GM19455 (cell line): ENCODE data around the gene RIPOR2.
A peak's percentile ranks its signal among the peaks of the same experiment; 100 is the strongest.
"Not testable (repeated sequence)": the region's sequence is repeated elsewhere in the genome, so short reads cannot be mapped to it uniquely, and the experiment has no call there.

ENCODE experiments used
- ATAC-seq: cut with Tn5 transposase; IDR thresholded peaks from one replicate; pipeline ENCODE4 v1.9.1; 2021; ENCODE audit not compliant: unreplicated experiment

The RIPOR2 gene

DNA sequence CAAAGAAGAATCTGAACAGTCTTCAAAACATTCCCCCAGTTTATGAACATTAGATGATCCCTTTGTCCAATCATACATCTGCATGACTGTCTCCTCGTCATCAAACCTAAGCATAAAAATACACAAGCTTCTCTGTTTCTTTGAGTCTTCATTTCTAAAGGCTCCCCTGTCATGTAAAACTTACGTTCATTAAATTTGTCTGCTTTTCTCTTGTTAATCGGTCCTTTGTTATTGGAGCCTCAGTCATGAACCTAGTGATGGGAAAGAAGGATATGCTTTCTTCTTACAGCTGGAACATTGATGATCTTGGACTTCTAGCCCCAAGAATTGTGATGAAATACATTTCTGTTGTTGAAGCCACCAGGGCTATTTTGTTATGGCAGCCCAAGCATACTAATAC is 18.0 kb upstream of the RIPOR2 start:
- ATAC-seq, result no peak

DNA sequence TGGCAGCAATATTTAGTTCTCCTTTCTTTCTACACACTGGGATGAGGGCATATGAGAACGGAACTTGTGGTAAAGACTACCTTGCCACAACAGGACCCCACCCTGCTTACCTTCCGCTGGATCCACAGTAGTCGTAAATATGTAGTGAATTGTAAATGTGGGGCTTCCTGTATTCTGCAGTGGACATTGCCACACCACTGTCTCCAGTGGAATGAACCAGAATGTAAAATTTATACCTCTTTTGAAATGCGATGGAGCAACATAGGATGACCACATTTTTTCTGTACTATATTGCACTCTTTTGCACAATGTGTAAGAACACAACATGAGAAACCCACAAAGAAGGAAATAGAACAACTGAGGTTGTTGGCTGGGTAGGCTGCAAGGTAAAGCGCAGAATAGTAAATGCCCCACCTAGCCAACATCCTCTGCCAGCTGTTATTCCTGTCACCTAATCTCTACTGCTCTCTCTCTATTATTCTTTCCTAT is 16.1 kb upstream of the RIPOR2 start:
- no peak for ATAC-seq

DNA sequence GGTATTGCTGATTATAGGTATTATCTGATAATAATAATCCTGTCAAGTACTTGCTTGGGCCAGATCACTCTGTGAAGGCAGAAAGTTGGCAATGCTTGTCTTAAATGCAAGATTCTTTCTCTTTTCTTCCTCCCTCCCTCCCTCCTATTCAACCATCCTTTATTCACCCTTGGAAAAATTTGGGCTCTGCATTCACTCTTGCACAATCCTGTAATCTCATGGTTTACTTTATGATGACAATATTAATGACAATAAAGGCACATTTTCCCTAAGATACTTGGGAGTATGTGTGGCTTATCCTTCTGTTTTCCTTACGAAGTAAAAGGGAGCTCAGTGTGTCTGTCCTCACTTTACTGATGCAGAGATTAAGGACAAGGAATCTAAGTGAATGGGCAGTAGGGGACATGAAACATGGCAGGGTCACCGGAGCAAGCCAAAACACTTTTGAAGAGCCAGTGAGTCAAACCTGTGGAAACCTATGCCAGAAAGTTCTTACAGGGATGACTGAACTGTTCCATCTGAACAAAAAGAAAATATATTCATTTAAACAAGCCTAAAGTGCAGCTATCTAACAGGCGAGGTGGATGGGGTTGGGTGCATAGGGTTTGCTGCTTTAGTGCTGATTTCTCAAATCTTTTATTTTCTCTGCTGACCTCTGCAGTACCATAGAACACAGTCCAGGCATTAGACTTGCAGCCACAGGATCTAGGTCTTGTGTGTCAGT is 14.6 kb upstream of the RIPOR2 start:
- no peak for ATAC-seq

DNA sequence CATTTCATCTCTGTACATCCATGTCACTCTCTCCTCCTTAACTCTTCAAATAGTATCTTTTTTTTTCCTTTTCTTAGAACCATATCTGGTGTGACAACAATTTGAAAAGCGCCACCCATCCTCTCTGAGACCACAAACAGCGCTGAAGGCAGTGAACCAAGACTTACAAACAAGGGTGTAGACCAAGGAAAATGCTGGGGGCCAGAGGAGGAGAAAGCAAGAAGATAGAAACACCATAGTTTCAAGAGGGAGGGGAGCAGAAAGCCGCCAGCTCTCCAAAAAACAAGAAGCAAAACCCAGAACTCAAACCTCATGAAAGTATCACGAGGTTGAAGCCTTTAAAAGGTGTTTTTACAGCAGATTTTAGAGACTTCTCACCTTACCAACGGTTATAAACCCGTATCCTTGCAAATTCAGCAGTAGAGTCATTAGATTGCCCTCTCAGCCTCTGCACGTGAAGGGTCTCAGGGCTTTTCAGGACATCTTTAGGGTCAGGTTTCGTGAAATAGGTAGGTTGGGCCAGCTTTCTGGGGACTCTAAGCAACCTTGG is 13.3 kb upstream of the RIPOR2 start:
- peak; percentile 94 for ATAC-seq

DNA sequence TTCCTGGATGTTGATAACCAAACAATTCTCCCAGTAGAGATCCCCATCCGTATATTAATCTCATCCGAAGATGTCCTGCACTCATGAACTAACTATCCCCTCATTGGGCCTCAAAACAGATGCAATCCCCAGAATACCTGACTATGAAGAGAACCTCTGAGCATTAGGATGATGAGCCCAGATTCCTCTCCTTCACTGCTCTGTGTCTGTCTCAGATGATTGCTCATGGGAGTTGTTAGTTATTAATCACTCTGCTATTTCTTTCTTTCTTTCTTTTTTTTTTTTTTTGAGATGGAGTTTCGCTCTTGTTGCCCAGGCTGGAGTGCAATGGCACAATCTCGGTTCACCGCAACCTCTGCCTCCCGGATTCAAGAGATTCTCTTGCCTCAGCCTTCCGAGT is 12.5 kb upstream of the RIPOR2 start:
- not testable (repeated sequence) for ATAC-seq

DNA sequence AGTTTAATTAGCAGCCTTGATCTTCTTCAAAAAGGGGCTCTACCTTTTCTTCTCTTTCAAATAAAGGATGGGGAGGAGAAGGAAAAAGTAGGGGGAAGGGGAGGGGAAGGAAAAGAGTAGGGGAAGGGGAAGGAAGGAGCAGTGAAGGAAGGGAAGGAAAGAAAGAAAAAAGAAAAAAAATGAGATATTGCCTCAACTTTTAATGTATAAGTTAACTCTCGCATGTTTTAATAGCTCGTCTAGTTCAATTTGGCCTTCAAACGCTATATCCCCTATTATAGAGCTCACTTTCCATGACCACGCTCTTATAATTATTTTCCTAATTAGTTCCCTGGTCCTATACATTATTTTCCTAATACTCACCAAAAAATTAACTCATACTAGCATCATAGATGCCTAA is 11.9 kb upstream of the RIPOR2 start:
- ATAC-seq, result no peak

DNA sequence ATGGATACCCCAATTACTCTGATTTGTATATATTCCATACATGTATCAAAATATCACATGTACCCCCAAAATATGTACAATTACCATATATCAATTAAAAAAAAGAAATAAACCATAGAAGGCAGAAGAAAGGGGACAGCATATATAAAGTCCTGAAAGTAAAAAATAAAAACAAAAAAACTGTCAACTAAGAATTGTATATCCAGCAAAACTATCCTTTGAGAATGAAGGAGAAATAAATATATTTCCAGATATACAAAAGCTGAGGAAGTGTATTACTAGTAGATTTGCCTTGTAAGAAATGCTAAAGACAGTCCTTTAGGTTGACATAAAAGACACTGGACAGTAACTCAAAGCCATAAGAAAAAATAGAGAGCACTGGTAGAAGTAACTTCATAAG is 9.3 kb upstream of the RIPOR2 start:
- no peak for ATAC-seq

DNA sequence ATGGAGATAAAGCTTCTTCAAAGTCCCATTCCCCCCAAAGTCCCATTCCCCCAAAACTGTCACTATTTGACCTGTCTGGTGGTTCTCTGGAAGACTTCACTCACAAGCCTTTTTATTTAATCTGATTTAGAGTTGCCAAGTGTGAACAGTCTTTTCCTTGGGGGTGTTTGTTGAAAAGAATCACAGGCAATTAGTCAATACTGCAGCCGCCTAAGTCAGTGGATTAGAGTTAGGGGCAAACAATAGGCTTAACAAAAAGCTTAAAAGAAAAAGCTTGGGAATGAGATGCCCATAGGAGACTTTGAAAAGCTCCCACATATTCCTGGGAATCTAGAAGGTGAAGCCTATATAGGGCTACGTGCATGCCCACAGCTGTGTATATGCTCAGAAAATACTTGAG is 8.0 kb upstream of the RIPOR2 start:
- no peak for ATAC-seq

DNA sequence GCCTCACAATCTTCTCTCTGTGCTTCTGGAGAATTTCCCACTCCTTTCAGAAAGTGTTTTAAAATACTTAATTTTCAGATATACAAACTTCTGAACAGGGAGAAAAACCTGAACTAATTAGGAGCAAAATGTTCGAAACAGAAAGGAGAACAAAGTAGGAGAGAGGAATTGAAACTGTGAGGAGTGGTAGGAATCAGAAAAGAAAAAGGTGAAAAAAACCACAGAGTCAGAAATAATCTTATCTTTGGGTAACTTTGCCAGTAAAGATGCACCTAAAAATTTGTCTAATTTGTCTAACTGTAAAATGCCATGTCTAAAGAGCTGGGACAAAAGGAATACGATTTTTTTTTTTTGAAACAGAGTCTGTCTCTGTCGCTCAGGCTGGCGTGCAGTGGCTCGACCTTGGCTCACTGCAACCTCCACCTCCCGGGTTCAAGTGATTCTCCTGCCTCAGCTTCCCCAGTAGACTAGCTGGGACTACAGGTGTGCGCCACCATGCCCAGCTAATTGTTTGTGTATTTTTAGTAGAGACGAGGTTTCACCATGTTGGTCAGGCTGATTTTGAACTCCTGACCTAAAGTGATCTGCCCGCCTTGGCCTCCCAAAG is 4.7 kb upstream of the RIPOR2 start:
- no peak for ATAC-seq

DNA sequence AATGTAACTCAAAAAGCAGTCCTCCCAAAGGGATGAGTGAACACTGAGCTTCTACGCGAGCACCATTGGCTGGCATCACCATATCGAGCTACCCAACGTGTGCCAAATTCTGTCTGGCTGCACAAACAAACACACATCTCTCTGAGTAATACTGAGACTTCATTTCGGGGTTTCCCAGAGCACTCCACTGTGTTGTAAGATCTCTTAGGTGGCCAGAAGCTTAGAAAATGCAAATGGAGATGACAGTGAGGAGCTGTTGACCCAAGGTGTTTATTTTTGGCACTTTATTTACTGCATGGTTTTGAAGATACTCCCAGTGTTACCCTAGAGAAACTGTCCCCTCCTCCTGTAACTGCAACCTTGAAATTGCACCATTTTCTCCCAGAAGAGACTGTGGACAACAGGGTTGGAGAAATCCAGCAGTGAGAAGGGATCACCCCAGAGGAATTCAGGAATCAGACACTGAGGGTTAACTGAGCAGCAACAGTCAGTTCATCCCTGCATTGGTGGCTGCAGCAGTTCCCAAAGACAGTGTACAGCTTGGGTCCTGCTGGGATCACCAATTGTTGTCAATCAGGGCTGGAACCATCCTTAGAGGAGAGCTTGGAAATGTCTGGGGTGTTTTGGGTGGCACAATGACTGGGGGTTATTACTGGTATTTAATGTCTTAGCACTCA is 1.0 kb upstream of the RIPOR2 start:
- ATAC-seq, result peak; percentile 62

DNA sequence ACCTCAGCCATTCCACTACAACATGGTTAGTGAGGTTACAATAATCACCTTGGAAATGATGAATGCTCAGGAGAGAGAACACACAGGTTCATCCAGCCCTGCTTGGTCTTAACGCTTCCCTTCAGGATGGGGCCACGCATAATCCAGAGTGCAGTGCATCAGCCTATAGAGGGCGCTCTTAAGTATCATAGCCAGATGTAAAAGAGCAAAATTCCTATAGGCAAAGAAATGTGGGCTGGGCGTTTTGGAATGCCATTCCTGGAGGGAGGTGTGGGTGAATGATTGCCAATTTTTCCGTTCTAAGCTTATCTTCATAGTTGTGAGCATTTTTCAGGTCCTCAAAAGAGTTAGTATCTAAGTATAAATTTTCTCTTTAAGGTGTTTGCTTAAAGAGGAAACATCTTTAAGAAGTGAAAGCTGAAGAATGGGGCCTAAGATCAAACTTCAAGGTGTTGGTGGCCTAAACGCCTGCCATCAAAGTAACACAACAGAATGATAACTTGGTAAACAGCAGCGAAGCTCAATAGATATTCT is 1.8 kb downstream of the RIPOR2 start:
- ATAC-seq, result no peak

DNA sequence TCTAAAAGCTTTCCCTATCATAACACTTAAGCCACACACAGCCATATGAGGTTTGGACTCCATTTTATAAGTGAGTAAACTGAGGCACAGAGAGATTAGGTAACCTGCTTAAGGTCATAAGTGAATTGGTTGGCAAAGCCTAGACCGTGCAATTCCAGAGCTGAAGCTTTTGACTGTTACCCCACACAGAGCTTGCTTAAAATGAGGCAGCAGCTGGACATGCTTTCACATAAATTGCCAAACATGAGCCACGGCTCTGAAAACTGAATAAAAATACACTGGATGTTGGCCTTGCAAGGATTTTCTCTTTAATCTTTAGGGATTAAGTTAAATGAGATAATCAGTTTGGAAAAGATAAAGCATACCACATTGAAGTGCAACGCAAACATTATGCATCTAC is 2.5 kb downstream of the RIPOR2 start:
- ATAC-seq, result no peak

DNA sequence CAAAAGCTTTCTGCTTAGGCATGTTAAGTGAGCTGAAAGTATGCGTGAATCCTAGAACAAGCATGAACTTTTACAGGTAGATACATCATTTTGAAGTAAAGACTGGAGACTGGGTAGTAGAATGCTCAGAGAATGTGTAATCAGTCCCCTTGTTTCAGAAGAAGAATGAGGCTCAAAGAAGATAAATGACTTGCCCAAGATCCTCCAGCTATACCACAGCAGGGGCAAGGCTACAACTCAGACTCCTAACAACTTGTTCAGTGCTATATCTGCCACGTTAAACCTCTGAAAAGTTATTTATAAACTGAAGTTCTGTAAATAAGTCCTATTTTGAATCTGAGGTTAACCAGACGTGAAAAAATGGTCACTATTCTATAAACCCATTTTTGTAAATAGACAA is 2.9 kb downstream of the RIPOR2 start:
- ATAC-seq, result no peak

DNA sequence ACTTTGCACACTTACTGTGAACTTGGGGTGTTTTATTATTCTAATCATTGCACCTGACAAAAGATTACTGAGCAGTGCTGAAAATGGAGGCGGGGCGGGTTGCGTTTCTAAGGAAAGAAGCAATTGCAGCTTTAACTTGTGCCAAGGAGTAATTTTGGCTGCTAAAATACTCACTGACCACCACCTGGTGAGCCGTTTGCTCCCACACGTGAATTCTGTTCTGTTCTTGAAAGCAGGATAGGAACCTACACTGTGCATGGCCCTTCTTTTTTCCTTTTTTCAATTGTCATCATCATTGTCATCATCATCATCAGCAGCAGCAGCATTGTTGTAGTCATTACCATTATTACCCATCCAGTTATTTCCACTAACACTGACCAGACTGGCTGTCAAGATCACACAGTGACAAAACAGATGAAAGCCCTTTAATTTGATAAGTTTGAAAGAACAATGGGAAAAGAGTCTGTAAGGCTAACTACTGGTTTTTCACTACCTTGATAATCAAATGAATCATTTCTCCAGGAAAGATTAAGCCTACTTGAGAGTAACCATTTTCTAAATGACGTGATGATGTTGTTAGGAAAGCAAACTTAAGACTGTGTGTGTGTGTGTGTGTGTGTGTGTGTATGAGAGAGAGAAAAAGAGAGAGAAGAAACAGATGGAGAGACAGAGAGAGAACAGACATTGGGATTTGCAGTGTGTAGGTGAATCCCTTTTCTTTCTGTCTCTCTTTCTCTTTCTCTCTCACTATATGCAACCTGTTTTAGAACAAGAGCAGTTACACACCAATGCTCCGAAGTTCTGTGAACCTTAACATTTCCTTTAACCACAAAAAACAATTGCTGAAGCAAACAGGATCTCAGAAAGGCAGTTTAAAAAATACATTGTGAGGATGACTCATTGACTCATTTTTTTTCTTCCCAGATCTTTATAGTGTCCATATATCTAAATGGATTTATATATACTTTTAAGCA is 3.8 kb downstream of the RIPOR2 start:
- ATAC-seq, result no peak

DNA sequence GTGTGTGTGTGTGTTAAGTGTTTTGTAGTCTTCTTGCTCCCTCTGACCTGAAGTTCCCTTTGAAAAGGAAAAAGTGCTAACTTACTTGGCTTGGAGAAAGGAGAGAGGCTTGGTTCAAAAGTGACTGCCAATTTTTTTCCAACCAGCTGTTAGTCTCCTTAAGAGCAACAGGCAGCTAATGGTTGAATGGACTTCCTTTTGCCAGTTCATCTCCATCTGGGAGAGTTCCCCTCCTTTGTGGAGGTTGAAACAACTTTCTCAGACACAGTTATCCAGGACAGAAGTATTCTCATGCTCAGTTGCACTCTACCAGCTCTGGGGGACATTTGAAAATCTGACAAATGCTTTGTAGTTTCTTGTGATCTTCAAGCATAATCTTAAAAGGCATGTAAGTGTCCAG is 4.5 kb downstream of the RIPOR2 start:
- ATAC-seq, result no peak

DNA sequence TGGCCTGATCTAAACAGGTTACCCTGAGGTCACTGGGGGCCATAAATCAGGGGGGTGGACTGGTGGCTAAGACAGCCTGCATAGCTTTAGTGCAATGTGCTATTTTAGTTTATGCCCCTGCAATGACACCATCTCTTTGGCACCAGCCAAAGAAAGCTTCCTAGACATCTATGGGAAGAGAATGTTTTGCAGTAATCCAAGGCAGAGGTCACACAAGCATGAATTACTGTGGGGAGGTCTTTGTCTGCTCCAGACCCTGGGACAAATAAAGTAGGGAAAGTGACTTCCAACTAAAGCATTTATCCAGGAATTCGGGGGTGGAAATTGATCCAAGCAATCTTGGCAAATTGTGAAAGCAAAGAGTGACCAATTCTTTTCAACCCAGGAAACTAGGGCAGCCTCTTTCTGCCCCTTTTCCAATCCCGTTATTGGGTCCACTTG is 5.3 kb downstream of the RIPOR2 start:
- ATAC-seq, result no peak

DNA sequence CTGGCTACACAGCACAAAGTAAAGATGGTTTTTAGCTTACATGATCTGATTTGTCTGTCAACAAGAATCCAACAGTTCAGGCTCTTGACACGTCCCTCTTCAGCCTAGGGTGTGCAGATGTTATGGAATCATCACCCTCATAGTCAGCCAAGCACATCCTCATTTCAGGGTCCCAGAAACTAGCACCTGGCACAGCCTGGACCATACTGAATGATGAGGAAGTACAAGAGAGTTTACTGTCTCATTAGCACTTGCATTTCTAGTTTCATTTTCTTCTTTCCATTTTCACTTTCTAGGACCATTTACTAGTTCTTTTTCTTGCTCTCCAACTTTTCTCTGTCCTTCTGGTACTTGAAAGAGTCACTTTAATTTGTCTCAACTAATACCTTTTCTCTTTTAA is 6.5 kb downstream of the RIPOR2 start:
- peak; percentile 29 for ATAC-seq

DNA sequence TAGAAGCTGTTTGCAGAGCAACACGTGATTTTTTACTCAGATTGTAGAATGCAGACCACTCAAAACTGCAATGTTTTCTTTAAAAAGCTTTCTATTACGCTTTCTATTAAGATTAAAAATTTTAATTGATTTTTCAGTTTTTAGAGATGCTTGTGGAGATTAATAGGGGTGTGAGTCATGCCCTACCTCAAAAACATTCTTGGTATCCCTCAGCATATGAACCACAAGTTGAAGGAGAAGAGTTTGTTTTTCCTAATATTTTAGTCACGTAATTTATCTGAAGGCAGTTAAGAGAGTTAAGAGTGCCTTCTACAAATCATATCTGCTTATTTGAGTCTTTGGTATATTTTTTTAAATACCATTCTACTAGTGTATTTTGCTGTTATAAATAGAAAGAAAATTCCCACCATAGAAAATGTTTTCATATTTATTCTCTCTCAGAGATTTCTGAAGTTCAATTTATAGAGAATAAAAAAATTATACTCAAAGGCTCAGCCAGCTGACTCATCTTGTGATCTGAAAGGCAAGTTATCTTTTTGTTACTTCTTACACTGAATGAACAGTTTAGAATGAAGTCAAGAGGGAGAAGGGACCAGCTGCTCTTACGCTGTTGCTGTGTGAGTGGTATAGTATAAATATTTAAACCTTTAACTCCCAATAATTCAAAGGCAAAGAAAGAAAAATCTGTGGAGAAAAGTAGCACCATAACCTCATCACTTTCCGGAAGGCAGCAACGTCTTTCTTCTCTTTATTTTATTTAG is 7.6 kb downstream of the RIPOR2 start:
- ATAC-seq, result no peak

DNA sequence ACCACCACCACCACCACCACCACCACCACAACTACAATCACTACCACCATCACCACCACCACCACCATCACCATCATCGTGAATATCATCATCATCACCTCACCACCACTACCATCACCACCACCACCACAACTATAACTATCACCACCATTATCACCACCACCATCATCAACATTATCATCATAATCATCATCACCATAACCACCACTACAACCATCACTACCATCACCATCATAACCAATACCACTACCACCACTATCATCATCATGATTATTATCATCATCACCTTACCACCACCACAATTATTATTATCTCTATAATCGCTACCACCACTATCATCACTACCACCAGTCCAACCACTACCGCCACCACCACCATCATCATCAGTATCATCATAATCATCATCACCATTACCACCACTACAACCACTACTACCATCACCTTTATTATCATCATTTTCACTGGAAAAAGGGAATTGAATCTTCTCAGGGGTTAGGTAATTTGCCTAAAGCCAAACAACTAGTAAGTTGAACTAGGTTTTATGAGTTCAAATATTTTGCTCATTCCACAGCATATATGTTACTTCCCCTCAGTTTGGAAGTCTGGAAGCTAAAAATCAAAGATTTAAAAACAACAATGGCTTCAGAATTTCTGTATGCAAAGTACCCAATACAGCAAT is 8.3 kb downstream of the RIPOR2 start:
- no peak for ATAC-seq
